Astrocyte (in vitro differentiated cells and primary cell): ENCODE measurements around the gene GPR153. TPM values are rescaled to one million over a fixed set of nuclear protein-coding genes. Genes with fewer than 3 reads are reported as not detected.

ENCODE experiments used
- DNase-seq: peaks from one replicate; pipeline ENCODE4 v3.0.0-alpha.2; 2010; ENCODE audit warnings: low read depth
- FAIRE-seq: peaks from 2 replicates; lab custom pipeline; 2011; peaks lifted over from hg19 to GRCh38; lab: Jason Lieb, UNC
- H2AFZ ChIP-seq: 2 replicates; pipeline ENCODE4 v1.6.0; 2012; ENCODE audit warnings: low read depth, low read length, inconsistent platforms
- H3K27ac ChIP-seq: 2 replicates; pipeline ENCODE4 v1.5.1; 2011; ENCODE audit warnings: low read depth, low read length, inconsistent platforms
- H3K27me3 ChIP-seq: 2 replicates; pipeline ENCODE4 v1.6.0; 2011; ENCODE audit warnings: low read length, inconsistent platforms; ENCODE audit not compliant: insufficient read depth
- H3K36me3 ChIP-seq: 2 replicates; pipeline ENCODE4 v1.5.1; 2011; ENCODE audit warnings: low read length, inconsistent platforms; ENCODE audit not compliant: insufficient read depth
- H3K4me1 ChIP-seq: 2 replicates; pipeline ENCODE4 v1.5.1; 2011; ENCODE audit warnings: low read length, inconsistent platforms; ENCODE audit not compliant: insufficient read depth
- H3K4me2 ChIP-seq: 2 replicates; pipeline ENCODE4 v1.6.0; 2012; ENCODE audit warnings: low read length, inconsistent platforms
- H3K4me3 ChIP-seq: 2 replicates; pipeline ENCODE4 v1.5.1; 2011; ENCODE audit warnings: low read depth, mild to moderate bottlenecking, low read length, inconsistent platforms; ENCODE audit not compliant: insufficient read depth
- H3K79me2 ChIP-seq: 2 replicates; pipeline ENCODE4 v1.6.0; 2012; ENCODE audit warnings: mild to moderate bottlenecking, low read length, inconsistent platforms; ENCODE audit not compliant: insufficient read depth
- H3K9ac ChIP-seq: 2 replicates; pipeline ENCODE4 v1.6.0; 2012; ENCODE audit warnings: mild to moderate bottlenecking, low read length, inconsistent platforms
- H3K9me3 ChIP-seq: 2 replicates; pipeline ENCODE4 v1.5.1; 2012; ENCODE audit warnings: low read depth, mild to moderate bottlenecking, low read length, inconsistent platforms; ENCODE audit not compliant: insufficient read depth
- H4K20me1 ChIP-seq: 2 replicates; pipeline ENCODE4 v1.6.0; 2012; ENCODE audit warnings: low read length, inconsistent platforms; ENCODE audit not compliant: insufficient read depth
- H3K27ac Mint-ChIP-seq: one replicate; pipeline ENCODE4 v1.8.0; 2021; ENCODE audit warnings: mild to moderate bottlenecking, mixed read lengths; ENCODE audit not compliant: unreplicated experiment
- H3K27me3 Mint-ChIP-seq: one replicate; pipeline ENCODE4 v1.8.0; 2021; ENCODE audit warnings: low read depth, mixed read lengths; ENCODE audit not compliant: unreplicated experiment
- H3K36me3 Mint-ChIP-seq: one replicate; pipeline ENCODE4 v1.8.0; 2021; ENCODE audit warnings: low read depth, mixed read lengths; ENCODE audit not compliant: unreplicated experiment
- H3K4me1 Mint-ChIP-seq: one replicate; pipeline ENCODE4 v1.8.0; 2021; ENCODE audit warnings: low read depth, mixed read lengths; ENCODE audit not compliant: unreplicated experiment
- H3K4me3 Mint-ChIP-seq: one replicate; pipeline ENCODE4 v1.8.0; 2021; ENCODE audit warnings: mild to moderate bottlenecking, moderate library complexity, mixed read lengths; ENCODE audit not compliant: unreplicated experiment
- H3K9me3 Mint-ChIP-seq: one replicate; pipeline ENCODE4 v1.8.0; 2021; ENCODE audit warnings: mild to moderate bottlenecking, mixed read lengths; ENCODE audit not compliant: unreplicated experiment
- EZH2 ChIP-seq: IDR thresholded peaks from 2 replicates; pipeline ENCODE4 v1.6.1; 2012; ENCODE audit warnings: mild to moderate bottlenecking, low read length, inconsistent platforms; ENCODE audit not compliant: insufficient read depth
- total RNA-seq: library from RNA; stranded (reverse); gene quantifications from 2 replicates; pipeline ENCODE4 v1.2.1, GENCODE V29; 2021
- TF ChIP-seq, protein P1 (sequence below): IDR thresholded peaks from 2 replicates; pipeline ENCODE4 v1.5.1; 2011; ENCODE audit warnings: low read depth, mild to moderate bottlenecking, inconsistent platforms, low read length, moderate library complexity; ENCODE audit not compliant: insufficient read depth

Gene GPR153
- total RNA-seq, 1 donor from 2014 or later, result 3.0 TPM

- Histone ChIP-seq H3K36me3 (peaks cover 3% of the 10 kb centered on the region), H3K79me2 (no peaks in the 10 kb centered on the region), H3K27ac (no peak overlapping the region), H3K27me3 (no peaks in the 10 kb centered on the region), H3K9me3 (no peaks in the 10 kb centered on the region), H3K4me2 (no peak overlapping the region), H2AFZ (no peak overlapping the region), H3K4me1 (peaks cover 4% of the 10 kb centered on the region), H3K4me3 (no peak overlapping the region), H4K20me1 (peaks cover 9% of the 10 kb centered on the region), H3K9ac (no peak overlapping the region)
- Mint-ChIP-seq H3K9me3 (no peaks in the 10 kb centered on the region), H3K27me3 (peaks cover 8% of the 10 kb centered on the region), H3K36me3 (peaks cover 20% of the 10 kb centered on the region), H3K27ac (peak overlapping the region; percentile 69), H3K4me1 (peaks cover 9% of the 10 kb centered on the region), H3K4me3 (no peak overlapping the region)
- FAIRE-seq (no peak), DNase-seq (no peak)
- TF ChIP-seq, protein P1, sequence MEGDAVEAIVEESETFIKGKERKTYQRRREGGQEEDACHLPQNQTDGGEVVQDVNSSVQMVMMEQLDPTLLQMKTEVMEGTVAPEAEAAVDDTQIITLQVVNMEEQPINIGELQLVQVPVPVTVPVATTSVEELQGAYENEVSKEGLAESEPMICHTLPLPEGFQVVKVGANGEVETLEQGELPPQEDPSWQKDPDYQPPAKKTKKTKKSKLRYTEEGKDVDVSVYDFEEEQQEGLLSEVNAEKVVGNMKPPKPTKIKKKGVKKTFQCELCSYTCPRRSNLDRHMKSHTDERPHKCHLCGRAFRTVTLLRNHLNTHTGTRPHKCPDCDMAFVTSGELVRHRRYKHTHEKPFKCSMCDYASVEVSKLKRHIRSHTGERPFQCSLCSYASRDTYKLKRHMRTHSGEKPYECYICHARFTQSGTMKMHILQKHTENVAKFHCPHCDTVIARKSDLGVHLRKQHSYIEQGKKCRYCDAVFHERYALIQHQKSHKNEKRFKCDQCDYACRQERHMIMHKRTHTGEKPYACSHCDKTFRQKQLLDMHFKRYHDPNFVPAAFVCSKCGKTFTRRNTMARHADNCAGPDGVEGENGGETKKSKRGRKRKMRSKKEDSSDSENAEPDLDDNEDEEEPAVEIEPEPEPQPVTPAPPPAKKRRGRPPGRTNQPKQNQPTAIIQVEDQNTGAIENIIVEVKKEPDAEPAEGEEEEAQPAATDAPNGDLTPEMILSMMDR, result no peak
- TF ChIP-seq EZH2, result no peak
Measured at GRCh38 chr1:6218375-6219164, 42.3 kb downstream of the GPR153 start.

DNA sequence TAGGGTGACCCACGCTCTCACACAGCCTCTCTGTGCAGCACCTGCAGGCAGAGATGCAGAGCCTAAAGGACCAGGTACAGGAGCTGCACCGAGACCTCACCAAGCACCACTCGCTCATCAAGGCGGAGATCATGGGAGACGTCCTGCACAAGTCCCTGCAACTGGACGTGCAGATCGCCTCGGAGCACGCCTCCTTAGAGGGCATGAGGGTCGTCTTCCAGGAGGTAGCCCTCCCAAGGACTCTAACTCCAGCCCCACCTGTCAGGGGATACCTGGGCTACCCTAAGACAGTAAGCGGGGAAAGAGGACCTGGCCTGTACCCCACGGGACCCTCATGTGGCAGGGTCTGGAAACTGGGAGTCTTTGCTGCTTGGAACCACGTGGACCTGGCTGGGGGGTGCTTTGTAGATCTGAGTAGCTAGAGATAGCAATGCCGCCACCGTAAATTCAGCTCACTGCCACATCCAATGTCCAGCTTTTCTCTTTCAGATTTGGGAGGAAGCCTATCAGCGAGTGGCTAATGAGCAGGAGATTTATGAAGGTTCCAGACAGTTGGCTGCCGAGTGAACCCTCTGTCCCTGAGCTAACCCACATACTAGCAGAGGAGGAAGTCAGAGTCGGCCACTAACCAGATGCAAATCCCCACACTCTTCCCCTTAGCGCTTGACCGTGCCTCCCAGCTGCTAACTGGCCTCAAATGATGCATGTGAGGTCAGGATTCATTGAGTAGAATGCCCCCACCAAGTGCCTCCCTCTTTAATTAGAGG lies 48.5 kb downstream of the GPR153 start:
- no peaks in the 10 kb centered on the region for H3K9me3 Mint-ChIP-seq
- H3K27me3 Mint-ChIP-seq, result peaks cover 10% of the 10 kb centered on the region
- H3K4me3 ChIP-seq, result no peak overlapping the region
- H3K36me3 ChIP-seq, result peaks cover 7% of the 10 kb centered on the region
- no peak overlapping the region for H3K27ac ChIP-seq
- H2AFZ ChIP-seq, result no peak overlapping the region
- H3K27me3 ChIP-seq, result no peaks in the 10 kb centered on the region
- no peak overlapping the region for H3K4me3 Mint-ChIP-seq
- FAIRE-seq, result no peak
- H3K9me3 ChIP-seq, result no peaks in the 10 kb centered on the region
- peaks cover 12% of the 10 kb centered on the region for H3K4me1 ChIP-seq
- no peak for DNase-seq
- no peak overlapping the region for H3K27ac Mint-ChIP-seq
- H3K9ac ChIP-seq, result no peak overlapping the region
- no peaks in the 10 kb centered on the region for H3K79me2 ChIP-seq
- no peak overlapping the region for H3K4me2 ChIP-seq
- no peaks in the 10 kb centered on the region for H3K4me1 Mint-ChIP-seq
- TF ChIP-seq, protein P1, result no peak
- no peak for TF ChIP-seq EZH2
- peaks cover 20% of the 10 kb centered on the region for H4K20me1 ChIP-seq
- peaks cover 22% of the 10 kb centered on the region for H3K36me3 Mint-ChIP-seq
